Heart right ventricle (tissue), 16 donors: Measurements from ENCODE around the gene RYR3. TPM values are rescaled to one million over a fixed set of nuclear protein-coding genes. Genes with fewer than 3 reads are reported as not detected.

ENCODE experiments used
- ATAC-seq, 8 donors: fragments of 200-7000 bp; cut with Tn5 transposase; one replicate each; pipeline ENCODE4 v1.9.1; 2020; ENCODE audit warnings: mild to moderate bottlenecking in 8 of 8, moderate library complexity in 8 of 8, moderate number of reproducible peaks in 1 of 8
- DNase-seq, 2 donors: peaks; one replicate each; pipeline ENCODE4 v3.0.0-alpha.2; 2020
- H3K27ac ChIP-seq, 10 donors: fragments of 200-600 bp; sonication (generic) in 2 of 10; one replicate each; pipeline versions ENCODE4 v1.5.0 to v1.8.0; 2020 to 2022; ENCODE audit warnings: mild to moderate bottlenecking in 3 of 10
- H3K27me3 ChIP-seq, 7 donors: fragments of 200-600 bp; one replicate each; pipeline ENCODE4 v1.8.0; 2021 to 2022; ENCODE audit warnings: mild to moderate bottlenecking in 2 of 7
- H3K36me3 ChIP-seq, 9 donors: fragments of 200-600 bp; sonication (generic) in 1 of 9; one replicate each; pipeline versions ENCODE4 v1.5.0 to v1.8.0; 2020 to 2022; ENCODE audit warnings: mild to moderate bottlenecking in 2 of 9
- H3K4me1 ChIP-seq, 9 donors: fragments of 200-600 bp; sonication (generic) in 1 of 9; one replicate each; pipeline versions ENCODE4 v1.5.0 to v1.8.0; 2020 to 2022; ENCODE audit warnings: mild to moderate bottlenecking in 4 of 9
- H3K4me3 ChIP-seq, 10 donors: fragments of 200-600 bp; sonication (generic) in 2 of 10; one replicate each; pipeline versions ENCODE4 v1.5.0 to v1.8.0; 2020 to 2022; ENCODE audit warnings: mild to moderate bottlenecking in 7 of 10, moderate library complexity in 2 of 10
- H3K9me3 ChIP-seq, 11 donors: fragments of 200-600 bp in 10 of 11; sonication (generic) in 2 of 11; one replicate each; pipeline versions ENCODE4 v1.5.0 to v1.8.0; 2013 to 2022; ENCODE audit warnings: mild to moderate bottlenecking in 2 of 11, control low read depth in 1 of 11, moderate library complexity in 1 of 11
- WGBS, 2 donors: extraction: QIAGEN DNeasy Blood & Tissue Kit; methylation state at CpG; one replicate each; pipeline ENCODE4 v1.1.7; 2013; ENCODE audit warnings: inconsistent platforms in 1 of 2; 5-methylcytosine and 5-hydroxymethylcytosine counted together
- intact Hi-C, 10 donors: fragments of 100-400 bp; cut with DNase I; formaldehyde crosslinking; loops; one replicate each; pipeline versions ENCODE4 v1.11.1 to v1.14.2; 2022
- polyA plus RNA-seq, 2 donors: library from polyadenylated mRNA; stranded (reverse); fragments of 200-250 nt; gene quantifications; one replicate each; pipeline ENCODE4 v1.2.3, GENCODE V29; 2013
- total RNA-seq, 10 donors: library from RNA; stranded (reverse); fragmentation: NEBNext Ultra II Directional in 3 of 10; extraction: Animal tissue kit (Norgen Biotek cat#: 25700) in 3 of 10; gene quantifications; one replicate each; pipeline versions ENCODE4 v1.2.1 to v1.2.4, GENCODE V29; 2021 to 2023
- TF ChIP-seq, protein P1 (sequence below), 9 donors: fragments of 200-600 bp; sonication (generic) in 2 of 9; IDR thresholded peaks; one replicate each; pipeline versions ENCODE4 v1.5.0 to v1.8.0; 2021 to 2022; ENCODE audit warnings: antibody characterized with exemption in 9 of 9, mild to moderate bottlenecking in 5 of 9, moderate library complexity in 1 of 9
- donor health status: Arrhythmogenic right ventricular cardiomyopathy.
- donor health status: ischemic (EF 13 %, LVEDD 7.1; RV severe dilation, severe dysfunction).
- donor health status: healthy with polysubstance abuse.
- donor health status: DM: no; HTN: yes; CAD: no.
- donor health status: DM: no; HTN: no; CAD: no.
- donor health status: ischemic (EF 25% LVEDD 6.9; RV normal size, moderate dysfunction).
- donor health status: ischemic (EF 25% LVEDD 5.7; RV mildly dilated, moderate dysfunction).
- donor health status: healthy.
- donor health status: DM: yes; HTN: yes; CAD: no.
- donor health status: Ischemic cardiomyopathy.
- donor health status: ischemic (EF 35%, LVEDD 5.7; RV mildly dilated, moderate dysfunction).
- donor health status: nonischemic (EF 11% LVEDD 7.7; RV severe dilation, severe dysfunction).
- donor health status: DM: yes; HTN: yes; CAD: no.
- donor health status: PGD.
- donor health status: ischemic (EF 29% LVEDD 5.4; RV normal size, mild dysfunction).
- donor health status: nonischemic (EF 23%, LVEDD 6.1; RV moderate dilation, normal function).

Gene RYR3
- total and polyA plus RNA-seq, 12 donors = 0.02 to 1.00 (median 0.13) TPM; not detected in 2

DNA sequence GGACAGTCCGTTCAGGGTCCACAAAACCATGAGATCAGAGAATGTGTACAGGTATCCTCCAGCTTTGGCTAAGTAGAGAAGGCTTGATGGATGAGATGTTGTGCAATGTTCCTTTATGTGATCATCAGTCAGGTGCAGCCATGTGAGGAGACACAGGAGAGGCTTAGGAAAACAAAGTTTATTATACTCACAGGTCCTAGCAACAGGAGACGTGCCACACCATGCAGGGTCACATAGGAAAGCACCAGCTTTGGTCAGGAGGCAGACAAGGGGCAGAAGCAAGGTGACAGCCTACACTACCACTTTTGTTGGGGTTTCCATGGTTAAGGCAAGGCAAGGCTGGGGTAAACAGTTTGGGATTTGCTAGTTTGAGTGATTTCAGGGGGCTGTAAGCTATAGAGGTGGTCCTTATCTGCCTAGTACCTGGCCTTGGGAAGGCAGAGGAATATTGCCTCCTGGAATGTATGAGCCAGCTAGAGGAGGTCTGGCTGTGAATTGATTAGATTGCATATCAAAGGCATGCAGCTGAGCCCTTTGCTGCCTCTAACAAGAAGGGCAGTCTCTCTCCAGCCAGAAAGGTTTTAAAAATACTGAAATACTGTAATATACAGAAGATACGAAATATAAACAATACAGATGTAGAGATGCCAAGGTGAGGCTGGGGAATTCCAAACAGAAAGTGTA lies 248.6 kb downstream of the RYR3 start:
- TF ChIP-seq, protein P1, sequence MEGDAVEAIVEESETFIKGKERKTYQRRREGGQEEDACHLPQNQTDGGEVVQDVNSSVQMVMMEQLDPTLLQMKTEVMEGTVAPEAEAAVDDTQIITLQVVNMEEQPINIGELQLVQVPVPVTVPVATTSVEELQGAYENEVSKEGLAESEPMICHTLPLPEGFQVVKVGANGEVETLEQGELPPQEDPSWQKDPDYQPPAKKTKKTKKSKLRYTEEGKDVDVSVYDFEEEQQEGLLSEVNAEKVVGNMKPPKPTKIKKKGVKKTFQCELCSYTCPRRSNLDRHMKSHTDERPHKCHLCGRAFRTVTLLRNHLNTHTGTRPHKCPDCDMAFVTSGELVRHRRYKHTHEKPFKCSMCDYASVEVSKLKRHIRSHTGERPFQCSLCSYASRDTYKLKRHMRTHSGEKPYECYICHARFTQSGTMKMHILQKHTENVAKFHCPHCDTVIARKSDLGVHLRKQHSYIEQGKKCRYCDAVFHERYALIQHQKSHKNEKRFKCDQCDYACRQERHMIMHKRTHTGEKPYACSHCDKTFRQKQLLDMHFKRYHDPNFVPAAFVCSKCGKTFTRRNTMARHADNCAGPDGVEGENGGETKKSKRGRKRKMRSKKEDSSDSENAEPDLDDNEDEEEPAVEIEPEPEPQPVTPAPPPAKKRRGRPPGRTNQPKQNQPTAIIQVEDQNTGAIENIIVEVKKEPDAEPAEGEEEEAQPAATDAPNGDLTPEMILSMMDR (IDR thresholded peaks at IDR 0.05) = no peak
- Histone ChIP-seq H3K27ac (no peak overlapping the region), H3K36me3 (no peaks in the 10 kb centered on the region), H3K27me3 (peaks cover 0 to 4% (median 0%) of the 10 kb centered on the region in 7 donors), H3K4me3 (no peak overlapping the region), H3K4me1 (no peaks in the 10 kb centered on the region), H3K9me3 (peaks cover 0 to 4% (median 0%) of the 10 kb centered on the region in 11 donors)
- DNase-seq (no peak), ATAC-seq (no peak)
- intact Hi-C loops = no loop called here
- 36 to 38% methylated on average over 3 of the region's 3 CpGs for WGBS, 2 donors

DNA sequence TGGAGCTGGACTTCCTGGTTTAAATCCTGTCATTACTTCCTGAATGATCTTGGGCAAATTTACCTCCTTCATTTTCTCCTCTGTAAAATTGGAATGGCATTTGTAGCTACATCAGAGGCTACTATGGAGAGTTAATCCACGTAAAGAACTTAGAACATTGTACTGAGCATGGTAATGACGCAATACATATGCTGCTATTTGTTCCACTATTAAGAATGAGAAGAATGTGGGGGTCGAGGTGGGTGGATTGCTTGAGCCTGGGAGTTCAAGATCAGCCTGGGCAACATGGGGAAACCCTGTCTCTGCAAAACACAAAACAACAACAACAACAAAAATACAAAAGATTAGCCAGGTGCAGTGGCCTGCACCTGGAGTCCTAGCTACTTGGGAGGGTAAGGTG lies 250.6 kb downstream of the RYR3 start:
- Histone ChIP-seq H3K27ac (no peak overlapping the region), H3K9me3 (peaks cover 0 to 6% (median 0%) of the 10 kb centered on the region in 11 donors), H3K36me3 (no peaks in the 10 kb centered on the region), H3K27me3 (peaks cover 0 to 4% (median 0%) of the 10 kb centered on the region in 7 donors), H3K4me3 (no peak overlapping the region), H3K4me1 (no peaks in the 10 kb centered on the region)
- ATAC-seq (no peak), DNase-seq (no peak)
- TF ChIP-seq, protein P1 (IDR thresholded peaks at IDR 0.05) = no peak
- 40 to 46% methylated on average over 3 of the region's 3 CpGs for WGBS, 2 donors
- intact Hi-C loops = no loop called here

DNA sequence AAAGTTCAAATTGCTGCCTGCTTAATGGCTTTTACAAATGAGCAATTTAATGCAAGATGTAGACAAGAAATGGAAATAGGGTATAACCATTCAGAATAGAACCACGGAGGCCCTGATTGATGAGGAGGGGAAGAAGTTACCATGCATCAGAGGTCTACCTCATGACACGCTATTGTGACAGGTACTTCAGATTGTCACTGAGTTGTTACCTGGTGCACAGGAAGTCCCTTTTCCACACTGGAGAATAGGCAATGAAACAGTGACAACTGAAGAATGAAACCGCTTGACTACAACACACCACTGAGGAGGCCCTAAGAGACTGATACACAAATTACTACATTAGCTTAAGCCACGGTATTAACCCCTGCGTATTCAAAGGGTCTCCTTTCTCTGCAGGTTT lies 251.2 kb downstream of the RYR3 start:
- 75 to 81% methylated on average over 5 of the region's 5 CpGs for WGBS, 2 donors
- DNase-seq (no peak), ATAC-seq (no peak)
- intact Hi-C loops = no loop called here
- Histone ChIP-seq H3K27me3 (peaks cover 0 to 4% (median 0%) of the 10 kb centered on the region in 7 donors), H3K4me3 (no peak overlapping the region), H3K27ac (no peak overlapping the region), H3K4me1 (no peaks in the 10 kb centered on the region), H3K9me3 (peaks cover 0 to 6% (median 0%) of the 10 kb centered on the region in 11 donors), H3K36me3 (no peaks in the 10 kb centered on the region)
- TF ChIP-seq, protein P1 (IDR thresholded peaks at IDR 0.05) = no peak

DNA sequence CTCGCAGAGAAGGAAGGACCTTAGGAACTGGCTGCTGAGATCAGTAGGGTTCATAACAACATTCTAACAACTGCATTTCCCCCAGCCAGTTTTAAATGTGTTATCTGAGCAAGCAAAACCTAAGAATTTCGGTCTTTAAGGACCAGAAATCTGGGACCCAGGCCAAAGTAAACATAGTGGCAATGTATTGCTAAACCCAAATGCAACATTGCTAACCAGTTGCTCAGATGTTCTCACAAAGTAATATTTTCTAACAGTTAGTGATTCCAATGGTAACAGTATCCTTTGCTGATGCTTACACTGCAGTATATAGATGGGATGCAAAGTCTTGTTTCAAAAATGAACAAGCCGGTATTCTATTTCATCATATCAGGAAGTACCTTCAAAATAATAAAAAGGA lies 254.3 kb downstream of the RYR3 start:
- H3K4me3 ChIP-seq = no peak overlapping the region
- ATAC-seq (no peak), DNase-seq (no peak)
- no peaks in the 10 kb centered on the region for H3K4me1 ChIP-seq
- peaks cover 0 to 4% (median 0%) of the 10 kb centered on the region in 7 donors for H3K27me3 ChIP-seq
- TF ChIP-seq, protein P1 (IDR thresholded peaks at IDR 0.05) = no peak
- intact Hi-C loops = no loop called here
- 49 to 54% methylated on average over 3 of the region's 3 CpGs for WGBS, 2 donors
- H3K27ac ChIP-seq = no peak overlapping the region
- peaks cover 0 to 6% (median 0%) of the 10 kb centered on the region in 11 donors for H3K9me3 ChIP-seq
- H3K36me3 ChIP-seq = no peaks in the 10 kb centered on the region
